ENCODE results near the gene PEX1.
"Not testable (repeated sequence)": the region's sequence is repeated elsewhere in the genome, so short reads cannot be mapped to it uniquely, and the experiment has no call there.

Gene PEX1

DNA sequence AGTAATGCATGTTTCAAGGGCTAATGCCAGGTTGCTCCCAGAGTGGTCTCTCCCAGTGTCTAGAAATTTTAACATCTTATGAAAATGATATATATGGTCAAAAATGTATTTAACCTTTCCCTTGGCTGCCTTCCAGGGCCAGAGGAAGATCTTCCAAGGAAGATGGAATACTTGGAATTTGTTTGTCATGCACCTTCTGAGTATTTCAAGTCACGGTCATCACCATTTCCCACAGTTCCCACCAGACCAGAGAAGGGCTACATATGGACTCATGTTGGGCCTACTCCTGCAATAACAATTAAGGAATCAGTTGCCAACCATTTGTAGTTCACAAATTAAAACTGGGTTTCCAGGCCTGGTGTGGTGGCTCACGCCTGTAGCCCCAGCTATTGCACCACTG lies 72.1 kb downstream of the PEX1 start:
- no peak for DNase-seq (ENCODE audit: low spot score)
- in situ Hi-C loops (cut with MboI; ENCODE audit: low pct_unique_long_range_greater_than_20kb, low sequenced_read_pairs, unreplicated experiment), result no loop called here
- TF ChIP-seq, protein P1, sequence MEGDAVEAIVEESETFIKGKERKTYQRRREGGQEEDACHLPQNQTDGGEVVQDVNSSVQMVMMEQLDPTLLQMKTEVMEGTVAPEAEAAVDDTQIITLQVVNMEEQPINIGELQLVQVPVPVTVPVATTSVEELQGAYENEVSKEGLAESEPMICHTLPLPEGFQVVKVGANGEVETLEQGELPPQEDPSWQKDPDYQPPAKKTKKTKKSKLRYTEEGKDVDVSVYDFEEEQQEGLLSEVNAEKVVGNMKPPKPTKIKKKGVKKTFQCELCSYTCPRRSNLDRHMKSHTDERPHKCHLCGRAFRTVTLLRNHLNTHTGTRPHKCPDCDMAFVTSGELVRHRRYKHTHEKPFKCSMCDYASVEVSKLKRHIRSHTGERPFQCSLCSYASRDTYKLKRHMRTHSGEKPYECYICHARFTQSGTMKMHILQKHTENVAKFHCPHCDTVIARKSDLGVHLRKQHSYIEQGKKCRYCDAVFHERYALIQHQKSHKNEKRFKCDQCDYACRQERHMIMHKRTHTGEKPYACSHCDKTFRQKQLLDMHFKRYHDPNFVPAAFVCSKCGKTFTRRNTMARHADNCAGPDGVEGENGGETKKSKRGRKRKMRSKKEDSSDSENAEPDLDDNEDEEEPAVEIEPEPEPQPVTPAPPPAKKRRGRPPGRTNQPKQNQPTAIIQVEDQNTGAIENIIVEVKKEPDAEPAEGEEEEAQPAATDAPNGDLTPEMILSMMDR (IDR thresholded peaks at IDR 0.05; ENCODE audit: extremely low read depth, insufficient read depth, missing control alignments), result no peak

DNA sequence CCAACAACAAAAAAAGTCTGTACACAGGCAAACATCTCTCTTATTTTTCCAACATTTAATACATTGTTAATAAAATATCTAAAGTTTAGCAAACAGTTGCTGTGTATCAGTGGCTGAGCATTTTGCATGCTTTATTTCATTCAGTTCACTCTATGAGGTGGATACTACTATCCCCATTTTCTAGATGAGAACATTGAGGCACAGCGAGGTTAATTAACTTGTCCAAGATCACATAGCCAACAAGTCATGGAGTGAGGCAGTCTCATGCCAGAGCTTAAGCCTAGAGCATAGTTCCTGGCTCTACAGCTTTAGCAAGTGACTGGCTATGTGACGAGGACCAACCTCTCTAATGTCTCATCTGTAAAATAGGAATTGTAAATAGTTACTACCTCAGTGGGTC lies 76.7 kb downstream of the PEX1 start:
- in situ Hi-C loops (cut with MboI; ENCODE audit: low pct_unique_long_range_greater_than_20kb, low sequenced_read_pairs, unreplicated experiment), result no loop called here

DNA sequence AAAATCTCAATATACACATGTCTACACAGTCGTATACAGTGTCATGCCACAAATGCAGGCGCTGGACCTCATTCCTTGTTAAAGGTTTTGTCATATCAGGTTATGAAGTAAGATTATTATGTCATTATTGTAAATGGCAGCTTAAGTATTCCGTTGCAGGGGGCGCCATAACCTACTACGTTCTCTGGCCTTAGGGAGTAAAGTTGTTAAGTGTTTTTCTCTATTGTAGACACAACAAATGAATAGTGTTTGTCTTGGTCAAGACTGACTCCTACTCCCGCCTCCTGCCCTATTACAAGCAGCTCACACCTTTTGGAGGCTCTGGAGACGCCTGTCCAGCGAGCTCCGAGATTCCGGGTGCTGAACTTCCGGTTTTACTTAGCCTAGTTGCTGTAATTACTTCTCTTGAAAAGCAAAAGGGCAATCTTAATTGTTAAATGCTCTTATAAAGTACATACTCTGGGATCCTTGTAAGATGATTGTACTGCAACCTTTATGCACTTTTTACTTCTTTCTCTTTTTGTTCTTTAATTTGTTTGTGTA lies 80.0 kb downstream of the PEX1 start:
- TF ChIP-seq, protein P1 (IDR thresholded peaks at IDR 0.05; ENCODE audit: extremely low read depth, insufficient read depth, missing control alignments), result peak; percentile 49
- in situ Hi-C loops (cut with MboI; ENCODE audit: low pct_unique_long_range_greater_than_20kb, low sequenced_read_pairs, unreplicated experiment), result loop anchor here (25.0 kb wide), 1 partner anchor 611 kb away; no protein-coding TSS in a partner anchor
- DNase-seq (ENCODE audit: low spot score), result peak; percentile 59

More for the DNA sequence above, 76.7 kb downstream of the PEX1 start:
- DNase-seq (ENCODE audit: low spot score), result no peak
- TF ChIP-seq, protein P1 (IDR thresholded peaks at IDR 0.05; ENCODE audit: extremely low read depth, insufficient read depth, missing control alignments), result no peak

DNA sequence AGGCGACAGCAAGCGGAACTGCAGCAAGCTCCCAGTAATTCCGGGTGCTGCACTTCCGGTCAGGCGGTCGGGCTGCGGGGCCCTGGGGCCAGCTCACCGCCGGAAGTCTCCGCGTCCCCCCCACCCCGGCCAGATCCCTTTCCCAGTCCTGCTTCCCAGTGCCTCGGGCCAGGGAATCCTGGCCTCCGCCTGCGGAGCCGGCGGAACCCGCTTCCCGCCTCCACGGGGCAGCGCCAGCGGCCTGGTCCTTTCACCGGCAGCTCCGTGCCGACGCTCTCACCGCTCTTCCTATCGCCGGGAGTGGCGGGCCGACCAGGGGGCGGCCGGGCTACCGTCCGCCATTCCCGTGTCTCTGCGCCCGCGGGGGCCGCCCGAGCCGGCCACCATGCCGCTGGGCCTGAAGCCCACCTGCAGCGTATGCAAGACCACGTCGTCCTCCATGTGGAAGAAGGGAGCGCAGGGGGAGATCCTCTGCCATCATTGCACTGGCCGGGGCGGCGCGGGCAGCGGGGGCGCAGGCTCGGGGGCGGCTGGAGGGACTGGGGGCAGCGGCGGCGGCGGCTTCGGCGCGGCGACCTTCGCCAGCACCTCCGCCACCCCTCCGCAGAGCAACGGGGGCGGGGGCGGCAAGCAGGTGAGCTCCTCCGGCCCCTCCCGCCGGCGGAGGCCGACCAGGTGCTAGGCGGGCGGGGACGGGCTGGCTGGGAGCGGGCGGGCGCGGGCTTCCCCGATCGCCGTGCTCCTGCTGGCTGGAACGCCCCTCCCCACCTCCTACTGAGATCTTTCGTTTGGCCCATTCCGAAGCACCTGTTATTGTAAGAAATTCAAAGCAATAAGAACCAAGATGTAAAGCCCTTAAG lies 80.7 kb downstream of the PEX1 start, which contains the start of gene GATAD1:
TSS of gene GATAD1 (plus strand) at position 138 of the 860 bp plus-strand sequence. CDS start at position 386, 248 bp downstream.
- DNase-seq (ENCODE audit: low spot score), result peak; percentile 91
- in situ Hi-C loops (cut with MboI; ENCODE audit: low pct_unique_long_range_greater_than_20kb, low sequenced_read_pairs, unreplicated experiment), result loop anchor here (25.0 kb wide), 1 partner anchor 610 kb away; no protein-coding TSS in a partner anchor
- TF ChIP-seq, protein P1 (IDR thresholded peaks at IDR 0.05; ENCODE audit: extremely low read depth, insufficient read depth, missing control alignments), result peak; percentile 96

DNA sequence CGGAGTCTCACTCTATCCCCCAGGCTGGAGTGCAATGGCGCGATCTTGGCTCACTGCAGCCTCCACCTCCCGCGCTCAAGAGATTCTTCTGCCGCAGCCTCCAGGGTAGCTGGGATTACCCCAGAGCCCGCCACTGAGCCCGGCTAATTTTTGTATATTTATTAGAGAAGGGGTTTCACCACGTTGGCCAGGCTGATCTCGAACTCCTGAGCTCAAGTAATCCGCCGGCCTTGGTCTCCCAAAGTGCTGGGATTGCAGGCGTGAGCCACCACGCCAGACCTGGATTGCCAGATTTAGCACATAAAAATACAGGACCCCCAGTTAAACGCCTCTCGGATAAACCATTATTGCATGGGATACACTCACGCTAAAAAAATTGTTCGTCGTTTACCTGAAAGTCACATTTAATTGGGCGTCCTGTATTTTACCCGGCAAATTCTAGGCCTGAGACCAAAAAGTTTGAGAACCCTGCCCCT lies 81.4 kb downstream of the PEX1 start:
- DNase-seq (ENCODE audit: low spot score), result no peak
- in situ Hi-C loops (cut with MboI; ENCODE audit: low pct_unique_long_range_greater_than_20kb, low sequenced_read_pairs, unreplicated experiment), result loop anchor here (25.0 kb wide), 1 partner anchor 610 kb away; no protein-coding TSS in a partner anchor
- TF ChIP-seq, protein P1 (IDR thresholded peaks at IDR 0.05; ENCODE audit: extremely low read depth, insufficient read depth, missing control alignments), result no peak

DNA sequence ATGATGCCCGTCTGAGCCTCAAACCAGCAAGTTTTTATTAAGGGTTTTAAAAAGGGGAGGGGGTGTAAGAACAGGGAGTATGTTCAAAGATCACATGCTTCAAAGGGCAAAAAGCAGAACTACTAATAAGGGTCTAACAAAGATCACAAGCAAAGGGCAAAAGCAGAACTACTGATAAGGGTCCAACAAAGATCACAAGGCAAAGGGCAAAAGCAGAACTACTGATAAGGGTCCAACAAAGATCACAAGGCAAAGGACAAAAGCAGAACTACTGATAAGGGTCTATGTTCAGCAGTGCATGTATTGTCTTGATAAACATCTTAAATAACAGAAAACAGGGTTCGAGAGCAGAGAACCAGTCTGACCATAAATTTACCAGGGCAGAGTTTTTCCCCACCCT lies 85.6 kb downstream of the PEX1 start:
- in situ Hi-C loops (cut with MboI; ENCODE audit: low pct_unique_long_range_greater_than_20kb, low sequenced_read_pairs, unreplicated experiment), result loop anchor here (25.0 kb wide), 1 partner anchor 605 kb away; no protein-coding TSS in a partner anchor
- not testable (repeated sequence) for DNase-seq (ENCODE audit: low spot score)

Measured in GM13977 (cell line).